DND-41 (cell line): ENCODE results near the gene DAG1.

Source experiments
- ATAC-seq: fragments of 200-7000 bp; cut with Tn5 transposase; 3 replicates; pipeline ENCODE4 v1.9.1; 2021; ENCODE audit warnings: low read depth; ENCODE audit not compliant: insufficient read depth
- DNase-seq: peaks from one replicate; pipeline ENCODE4 v3.0.0-alpha.2; 2020
- H2AFZ ChIP-seq: 2 replicates; pipeline ENCODE4 v1.6.0; 2012; ENCODE audit warnings: low read depth, low read length
- H3K27ac ChIP-seq: 2 replicates; pipeline ENCODE4 v1.5.1; 2012; ENCODE audit warnings: low read length, inconsistent platforms
- H3K27me3 ChIP-seq: fragments of 200-600 bp; sonication (generic); 2 replicates; pipeline ENCODE4 v1.6.0; 2012; ENCODE audit warnings: low read length, mild to moderate bottlenecking, inconsistent platforms; ENCODE audit not compliant: insufficient read depth, poor library complexity
- H3K36me3 ChIP-seq: 2 replicates; pipeline ENCODE4 v1.5.1; 2012; ENCODE audit warnings: low read length, inconsistent platforms; ENCODE audit not compliant: insufficient read depth
- H3K4me1 ChIP-seq: 2 replicates; pipeline ENCODE4 v1.5.1; 2012; ENCODE audit warnings: mild to moderate bottlenecking, low read length; ENCODE audit not compliant: insufficient read depth
- H3K4me2 ChIP-seq: 2 replicates; pipeline ENCODE4 v1.6.0; 2012; ENCODE audit warnings: mild to moderate bottlenecking, moderate library complexity, low read length, inconsistent platforms; ENCODE audit not compliant: insufficient read depth
- H3K4me3 ChIP-seq, 2 experiments: fragments of 200-600 bp in 1 of 2; shearing (Covaris generic) in 1 of 2; 2 replicates each; pipeline ENCODE4 v1.5.1; 2012 to 2016; ENCODE audit warnings: inconsistent platforms in 2 of 2, low read length in 2 of 2, mild to moderate bottlenecking in 2 of 2, low read depth in 1 of 2, moderate library complexity in 1 of 2
- H3K79me2 ChIP-seq: 2 replicates; pipeline ENCODE4 v1.6.0; 2012; ENCODE audit warnings: low read length, inconsistent platforms; ENCODE audit not compliant: insufficient read depth
- H3K9ac ChIP-seq: 2 replicates; pipeline ENCODE4 v1.6.0; 2012; ENCODE audit warnings: low read depth, mild to moderate bottlenecking, inconsistent platforms, low read length, moderate library complexity
- H3K9me3 ChIP-seq: 2 replicates; pipeline ENCODE4 v1.5.1; 2012; ENCODE audit warnings: low read length, moderate library complexity, mild to moderate bottlenecking, inconsistent platforms; ENCODE audit not compliant: insufficient read depth, severe bottlenecking
- H4K20me1 ChIP-seq: 2 replicates; pipeline ENCODE4 v1.6.0; 2012; ENCODE audit warnings: low read length; ENCODE audit not compliant: insufficient read depth
- CTCF ChIP-seq: IDR thresholded peaks from 2 replicates; pipeline ENCODE4 v1.5.1; 2012; ENCODE audit warnings: borderline replicate concordance, low read length, moderate library complexity, mild to moderate bottlenecking; ENCODE audit not compliant: poor library complexity, severe bottlenecking; ENCODE audit errors: extremely low read depth
- EZH2 ChIP-seq: IDR thresholded peaks from 3 replicates; pipeline ENCODE4 v1.6.1; 2012; ENCODE audit warnings: borderline replicate concordance, low read depth, mild to moderate bottlenecking, moderate library complexity, low read length, inconsistent platforms; ENCODE audit not compliant: severe bottlenecking

The DAG1 gene

GRCh38 chr3:49533786-49534519 lies 63.9 kb downstream of the DAG1 start:
- no peak overlapping the region for H3K4me2 ChIP-seq
- DNase-seq (no peak), ATAC-seq (no peak)
- no peaks in the 10 kb centered on the region for H3K79me2 ChIP-seq
- no peaks in the 10 kb centered on the region for H3K27me3 ChIP-seq
- no peak overlapping the region for H3K9ac ChIP-seq
- TF ChIP-seq EZH2 (no peak), CTCF (no peak)
- peaks cover 19% of the 10 kb centered on the region; the same call in 1 of the 2 replicates for H4K20me1 ChIP-seq
- H3K4me1 ChIP-seq, result no peaks in the 10 kb centered on the region
- peaks cover 38% of the 10 kb centered on the region for H3K36me3 ChIP-seq
- no peak overlapping the region for H2AFZ ChIP-seq
- no peaks in the 10 kb centered on the region for H3K9me3 ChIP-seq
- H3K27ac ChIP-seq, result no peak overlapping the region
- no peak overlapping the region for H3K4me3 ChIP-seq

GRCh38 chr3:49534581-49535441 lies 64.7 kb downstream of the DAG1 start:
- no peak for TF ChIP-seq CTCF
- no peak for TF ChIP-seq EZH2
- H3K79me2 ChIP-seq, result no peaks in the 10 kb centered on the region
- H3K9ac ChIP-seq, result no peak overlapping the region
- no peaks in the 10 kb centered on the region for H3K27me3 ChIP-seq
- H3K4me3 ChIP-seq, result no peak overlapping the region
- ATAC-seq (no peak), DNase-seq (no peak)
- peaks cover 19% of the 10 kb centered on the region; the same call in 1 of the 2 replicates for H4K20me1 ChIP-seq
- no peak overlapping the region for H3K27ac ChIP-seq
- no peak overlapping the region for H3K4me2 ChIP-seq
- peaks cover 5% of the 10 kb centered on the region for H3K4me1 ChIP-seq
- no peak overlapping the region for H2AFZ ChIP-seq
- peaks cover 34% of the 10 kb centered on the region for H3K36me3 ChIP-seq
- no peaks in the 10 kb centered on the region for H3K9me3 ChIP-seq

- no peak overlapping the region for H3K4me2 ChIP-seq
Observed at GRCh38 chr3:49535971-49536874, 66.2 kb downstream of the DAG1 start.

More at GRCh38 chr3:49535971-49536874, 66.2 kb downstream of the DAG1 start:
- Histone ChIP-seq H3K27ac (no peak overlapping the region), H3K9me3 (no peaks in the 10 kb centered on the region), H3K4me3 (no peak overlapping the region), H3K27me3 (no peaks in the 10 kb centered on the region), H3K36me3 (peaks cover 20% of the 10 kb centered on the region), H2AFZ (no peak overlapping the region), H3K79me2 (no peaks in the 10 kb centered on the region), H4K20me1 (peaks cover 13% of the 10 kb centered on the region; the same call in 1 of the 2 replicates), H3K4me1 (peaks cover 14% of the 10 kb centered on the region), H3K9ac (no peak overlapping the region)
- TF ChIP-seq CTCF (no peak), EZH2 (no peak)
- no peak for DNase-seq
- no peak for ATAC-seq
